GM19043 (cell line): ENCODE measurements around the gene SMARCB1.

ENCODE experiments used
- ATAC-seq: cut with Tn5 transposase; IDR thresholded peaks from one replicate; pipeline ENCODE4 v1.9.1; 2021; ENCODE audit warnings: low read depth; ENCODE audit not compliant: unreplicated experiment

The SMARCB1 gene

GRCh38 chr22:23801238-23801821 lies 14.6 kb downstream of the SMARCB1 start:
- no peak for ATAC-seq

GRCh38 chr22:23801886-23802377 lies 15.2 kb downstream of the SMARCB1 start:
- ATAC-seq, result no peak

GRCh38 chr22:23803001-23803819 lies 16.4 kb downstream of the SMARCB1 start:
- ATAC-seq, result no peak

- no peak for ATAC-seq
These were observed 18.1 kb downstream of the SMARCB1 start for GRCh38 chr22:23804781-23805291.

- no peak for ATAC-seq
These were observed 20.1 kb downstream of the SMARCB1 start for GRCh38 chr22:23806837-23807236.

- ATAC-seq, result no peak
These were observed 25.6 kb downstream of the SMARCB1 start for GRCh38 chr22:23812378-23812777.

- no peak for ATAC-seq
These were observed 28.9 kb downstream of the SMARCB1 start for GRCh38 chr22:23815541-23816155.

- no peak for ATAC-seq
These were observed 29.6 kb downstream of the SMARCB1 start for GRCh38 chr22:23816156-23816976.

- no peak for ATAC-seq
These were observed 30.4 kb downstream of the SMARCB1 start for GRCh38 chr22:23817146-23817545.

- no peak for ATAC-seq
These were observed 31.8 kb downstream of the SMARCB1 start for GRCh38 chr22:23818541-23818940.

GRCh38 chr22:23820748-23821211 lies 34.0 kb downstream of the SMARCB1 start:
- ATAC-seq, result no peak

GRCh38 chr22:23822101-23822671 lies 35.4 kb downstream of the SMARCB1 start:
- no peak for ATAC-seq

GRCh38 chr22:23823331-23823791 lies 36.6 kb downstream of the SMARCB1 start:
- ATAC-seq, result no peak

- ATAC-seq, result no peak
These were observed 37.9 kb downstream of the SMARCB1 start for GRCh38 chr22:23824476-23825245.

- no peak for ATAC-seq
These were observed 38.6 kb downstream of the SMARCB1 start for GRCh38 chr22:23825246-23825905.

- ATAC-seq, result no peak
These were observed 40.0 kb downstream of the SMARCB1 start for GRCh38 chr22:23826510-23827350.

GRCh38 chr22:23827351-23827995 lies 40.7 kb downstream of the SMARCB1 start:
- ATAC-seq, result no peak
